ENCODE data around the gene CDCA4. TPM values are rescaled to one million over a fixed set of nuclear protein-coding genes. Genes with fewer than 3 reads are reported as not detected.

The CDCA4 gene
- polyA plus RNA-seq, 4 donors = 18.3 to 22.4 (median 21.1) TPM

GRCh38 chr14:104996032-104996431 lies 24.9 kb downstream of the CDCA4 start:
- DNase-seq (ENCODE audit: low read depth in 4 of 4, low spot score in 3 of 4) = no peak

GRCh38 chr14:104994978-104995377 lies 25.9 kb downstream of the CDCA4 start:
- no peak for DNase-seq (ENCODE audit: low read depth in 4 of 4, low spot score in 3 of 4)

DNA sequence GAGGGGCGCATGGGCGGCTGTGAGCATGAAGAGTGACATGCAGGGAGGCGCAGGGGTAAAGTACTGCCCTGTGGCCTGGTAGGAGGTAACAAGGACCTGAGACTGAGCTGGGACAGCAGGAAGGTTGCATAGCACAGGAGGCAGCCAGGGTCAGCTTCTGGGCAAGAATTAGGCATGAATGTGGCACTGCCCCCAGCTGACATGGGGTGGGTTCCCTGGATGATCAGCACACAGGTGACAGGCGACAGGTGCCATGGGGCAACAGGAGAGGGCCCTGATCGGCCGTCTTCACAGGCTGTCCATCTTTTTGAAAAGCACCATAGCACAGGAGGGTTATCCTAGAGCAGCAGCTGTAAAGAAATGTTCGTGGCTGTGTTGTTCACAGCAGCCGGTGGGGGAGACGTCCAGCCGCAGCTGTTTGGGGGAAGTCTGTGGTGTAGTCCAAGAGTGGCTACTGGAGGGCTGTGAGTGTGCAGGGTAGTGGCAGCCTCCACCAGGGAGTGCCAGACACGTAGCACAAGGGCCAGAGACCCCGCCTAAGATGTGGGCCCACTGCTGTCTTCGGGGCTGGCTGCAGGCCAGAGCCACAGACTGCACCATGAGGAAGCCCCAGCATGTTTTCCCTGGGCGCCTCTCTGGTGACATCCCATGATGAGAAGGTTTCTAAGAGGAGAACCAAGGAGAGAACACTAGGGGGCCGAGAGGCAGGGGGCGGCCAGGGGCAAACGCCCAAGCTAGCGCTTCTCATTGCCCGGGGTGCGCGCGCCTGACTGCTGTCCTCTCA lies 26.9 kb downstream of the CDCA4 start:
- DNase-seq (ENCODE audit: low read depth in 4 of 4, low spot score in 3 of 4) = no peak

DNA sequence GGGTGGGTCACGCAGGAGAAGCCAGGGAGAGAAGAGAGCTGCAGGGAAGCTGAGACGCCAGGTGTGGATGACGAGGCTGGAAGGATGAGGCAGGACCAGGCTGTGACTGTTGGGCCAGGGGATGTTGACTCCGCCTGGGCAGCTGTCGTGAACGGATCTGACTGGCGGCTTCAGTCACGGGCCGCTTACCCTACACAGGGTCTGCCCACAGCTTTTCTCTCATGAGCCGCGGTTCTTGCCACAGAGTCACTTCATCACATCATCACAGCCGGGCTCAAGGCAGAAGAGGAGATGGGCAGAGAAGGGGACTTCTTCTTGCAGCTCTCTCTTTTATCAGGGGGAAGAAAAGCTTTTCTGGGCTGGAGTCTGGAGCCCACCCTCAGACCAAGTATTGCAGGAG lies 27.6 kb downstream of the CDCA4 start:
- no peak for DNase-seq (ENCODE audit: low read depth in 4 of 4, low spot score in 3 of 4)

DNA sequence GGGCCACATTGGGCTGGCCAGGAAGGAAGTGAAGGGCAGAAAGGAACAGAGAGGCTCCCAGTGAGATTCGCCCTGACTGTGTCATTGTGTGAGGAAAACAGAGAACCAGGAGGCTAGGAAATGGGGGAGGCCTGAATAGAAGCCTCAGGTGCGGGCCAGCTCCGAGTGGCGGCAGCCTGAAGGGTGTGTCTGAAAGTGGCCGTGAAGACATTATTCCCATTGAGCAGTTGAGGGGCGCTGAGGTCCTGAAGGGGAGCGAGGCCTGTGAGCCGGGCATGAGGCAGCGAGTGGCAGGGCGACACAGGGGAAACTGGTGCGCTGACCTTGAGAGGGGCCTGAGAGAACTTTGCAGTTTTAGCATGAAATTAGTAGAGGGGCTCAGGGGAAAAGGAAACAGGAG lies 28.4 kb downstream of the CDCA4 start:
- no peak for DNase-seq (ENCODE audit: low read depth in 4 of 4, low spot score in 3 of 4)

DNA sequence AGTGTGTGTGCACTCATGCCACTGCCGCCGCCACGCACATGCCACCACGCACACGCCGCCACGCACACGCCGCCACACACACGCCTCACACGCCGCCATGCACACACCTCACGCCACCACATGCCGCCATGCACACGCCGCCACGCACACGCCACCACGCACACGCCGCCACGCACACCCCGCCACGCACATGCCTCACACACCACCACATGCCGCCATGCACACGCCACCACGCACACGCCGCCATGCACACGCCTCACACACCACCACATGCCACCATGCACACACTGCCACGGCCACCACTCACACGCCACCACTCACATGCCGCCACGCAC lies 29.0 kb downstream of the CDCA4 start:
- no peak for DNase-seq (ENCODE audit: low read depth in 4 of 4, low spot score in 3 of 4)

DNA sequence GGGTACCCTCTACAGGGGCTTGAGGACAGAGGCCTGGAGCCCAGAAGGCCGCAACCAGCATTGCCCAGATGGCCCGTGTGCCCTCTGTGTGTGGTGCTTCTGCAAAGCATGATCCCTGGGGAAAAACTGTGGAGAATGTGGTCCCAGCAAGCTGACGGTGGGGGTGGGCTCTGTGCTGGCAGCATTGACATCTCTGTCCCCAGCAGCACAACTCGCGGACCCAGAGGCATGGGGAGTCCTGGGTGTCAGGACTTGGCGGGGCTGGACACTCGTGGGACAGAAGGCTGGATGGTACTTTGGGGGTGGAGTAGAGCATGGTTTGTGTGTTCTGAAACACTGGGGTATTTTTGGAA lies 31.0 kb downstream of the CDCA4 start:
- DNase-seq (ENCODE audit: low read depth in 4 of 4, low spot score in 3 of 4) = no peak

DNA sequence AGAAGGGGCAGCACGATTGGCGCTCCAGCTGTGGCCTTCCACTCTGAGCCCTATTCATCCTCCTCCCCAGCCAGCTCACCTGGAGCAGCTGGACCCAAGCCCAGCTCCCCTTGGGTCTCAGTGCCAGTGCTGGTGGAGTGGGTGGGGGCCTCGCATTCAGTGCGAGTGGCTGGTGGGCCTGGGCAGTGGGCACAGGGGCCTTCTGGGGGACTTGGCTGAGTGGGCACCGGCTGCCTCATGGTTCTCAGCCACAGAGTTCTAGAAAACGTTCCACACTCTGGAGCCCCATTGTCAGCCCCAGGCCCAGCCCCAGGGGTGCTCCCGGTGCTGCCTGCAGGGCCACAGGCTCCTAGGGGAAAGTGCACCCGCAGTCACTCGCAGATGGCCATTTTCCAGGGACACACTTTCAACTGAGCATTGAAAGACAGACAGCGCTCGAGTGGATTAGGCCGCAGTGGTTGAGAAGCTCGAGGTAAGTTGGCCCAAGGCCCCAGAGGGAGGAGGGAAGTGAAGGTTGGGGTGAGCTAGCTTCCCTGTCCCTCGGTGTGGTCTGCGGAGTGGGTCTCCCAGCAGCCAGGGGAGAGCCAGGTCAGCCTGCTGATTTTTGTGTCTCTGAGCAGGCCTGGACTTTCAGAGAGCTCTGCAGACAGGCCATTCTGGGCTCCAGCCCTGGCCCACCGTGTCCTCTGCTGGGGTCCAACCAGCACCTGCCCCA lies 31.5 kb downstream of the CDCA4 start:
- no peak for DNase-seq (ENCODE audit: low read depth in 4 of 4, low spot score in 3 of 4)

- DNase-seq (ENCODE audit: low read depth in 4 of 4, low spot score in 3 of 4) = no peak
Observed at GRCh38 chr14:104986487-104987164, 34.3 kb downstream of the CDCA4 start.

DNA sequence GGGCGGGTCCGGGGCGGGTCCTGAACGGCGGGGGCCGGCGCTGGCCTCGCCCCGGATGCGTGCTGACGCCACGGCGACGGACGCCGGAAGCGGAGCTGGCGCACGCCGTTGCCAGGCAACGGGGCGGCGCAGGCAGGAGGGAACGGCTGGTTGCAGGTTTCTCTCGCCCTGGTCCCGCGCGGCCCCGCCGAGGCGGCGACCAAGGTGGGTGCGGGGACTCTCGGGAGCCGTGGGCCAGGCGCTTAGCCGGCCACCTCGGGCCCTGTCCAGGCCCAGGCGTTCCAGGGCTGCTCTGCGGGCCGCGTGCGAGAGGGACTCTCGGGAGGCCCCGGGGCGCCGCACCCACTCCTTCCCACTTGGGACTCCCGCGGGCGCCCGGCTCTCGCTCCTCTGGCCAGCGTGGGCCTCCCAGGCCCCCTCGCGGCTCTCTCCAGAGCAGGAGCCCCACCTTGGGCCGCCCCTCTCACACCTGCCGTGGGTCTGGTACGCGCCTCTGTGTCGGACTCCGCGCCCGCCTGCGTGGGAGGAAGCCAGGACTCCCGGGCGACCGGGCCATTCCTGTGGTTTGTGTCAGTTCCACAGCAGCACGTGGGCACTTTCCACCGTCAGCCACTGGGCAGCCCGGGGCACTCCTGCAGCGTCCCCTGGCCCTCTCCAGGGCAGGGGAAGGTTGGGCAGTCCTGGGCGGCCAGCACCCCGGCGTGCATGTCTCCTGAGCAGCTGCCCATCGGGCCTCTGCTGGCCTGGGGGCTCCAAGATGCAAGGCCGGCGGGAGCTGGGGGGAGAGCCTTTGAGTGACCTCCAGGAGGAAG lies 35.0 kb downstream of the CDCA4 start, which contains the start of gene CLBA1:
TSS of gene CLBA1 (plus strand) at position 114 of the 812 bp plus-strand sequence. CDS start at position 758, 644 bp downstream.
- DNase-seq (ENCODE audit: low read depth in 4 of 4, low spot score in 3 of 4) = peak; percentile 82 to 89 (median 84)

DNA sequence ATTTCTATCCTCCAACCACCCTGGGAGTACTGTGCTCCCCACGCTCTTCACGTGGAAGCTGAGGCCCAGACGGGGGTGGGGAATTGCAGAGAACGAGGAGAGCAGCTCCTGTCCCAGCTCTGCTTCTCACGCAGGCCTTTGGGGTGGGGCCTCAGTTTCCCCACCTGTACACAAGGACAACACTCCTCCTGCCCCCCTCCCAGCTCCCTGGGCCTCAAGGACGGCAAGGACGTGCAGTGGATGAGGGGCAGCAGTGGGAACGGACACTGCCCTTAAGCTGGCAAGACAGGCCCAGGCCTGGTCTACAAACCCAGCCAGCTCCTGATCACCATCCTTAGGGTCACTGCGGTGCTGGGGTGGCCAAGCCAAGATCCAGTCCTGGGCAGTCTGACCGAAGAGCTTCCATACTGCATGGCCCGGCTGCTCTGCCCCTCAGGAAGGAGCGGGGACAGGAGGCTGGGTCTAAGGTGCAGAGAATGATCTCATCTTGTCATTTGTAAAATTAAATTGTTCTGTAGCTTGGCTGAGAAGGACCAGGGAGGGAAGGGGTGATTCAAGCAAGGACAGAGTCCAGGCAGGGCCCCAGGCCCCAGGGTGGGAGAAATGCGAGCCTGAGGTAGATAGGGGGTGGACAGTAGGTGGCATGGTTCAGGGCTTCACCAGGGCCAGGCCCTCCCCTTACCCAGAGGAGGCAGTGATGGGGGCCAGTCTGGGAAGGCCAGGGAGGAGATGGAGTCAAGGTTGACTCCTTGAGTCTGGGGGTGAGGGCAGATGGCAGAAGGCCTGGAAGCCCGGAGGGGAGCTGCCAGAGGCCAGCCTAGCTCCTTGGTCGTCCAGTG lies 36.6 kb downstream of the CDCA4 start:
- no peak for DNase-seq (ENCODE audit: low read depth in 4 of 4, low spot score in 3 of 4)

- no peak for DNase-seq (ENCODE audit: low read depth in 4 of 4, low spot score in 3 of 4)
Observed at GRCh38 chr14:104983231-104983721, 37.6 kb downstream of the CDCA4 start.

- DNase-seq (ENCODE audit: low read depth in 4 of 4, low spot score in 3 of 4) = no peak
Observed at GRCh38 chr14:104982548-104983230, 38.2 kb downstream of the CDCA4 start.

- DNase-seq (ENCODE audit: low read depth in 4 of 4, low spot score in 3 of 4) = no peak
Observed at GRCh38 chr14:104981699-104982541, 39.0 kb downstream of the CDCA4 start.

- DNase-seq (ENCODE audit: low read depth in 4 of 4, low spot score in 3 of 4) = no peak
Observed at GRCh38 chr14:104980611-104981531, 40.0 kb downstream of the CDCA4 start.

DNA sequence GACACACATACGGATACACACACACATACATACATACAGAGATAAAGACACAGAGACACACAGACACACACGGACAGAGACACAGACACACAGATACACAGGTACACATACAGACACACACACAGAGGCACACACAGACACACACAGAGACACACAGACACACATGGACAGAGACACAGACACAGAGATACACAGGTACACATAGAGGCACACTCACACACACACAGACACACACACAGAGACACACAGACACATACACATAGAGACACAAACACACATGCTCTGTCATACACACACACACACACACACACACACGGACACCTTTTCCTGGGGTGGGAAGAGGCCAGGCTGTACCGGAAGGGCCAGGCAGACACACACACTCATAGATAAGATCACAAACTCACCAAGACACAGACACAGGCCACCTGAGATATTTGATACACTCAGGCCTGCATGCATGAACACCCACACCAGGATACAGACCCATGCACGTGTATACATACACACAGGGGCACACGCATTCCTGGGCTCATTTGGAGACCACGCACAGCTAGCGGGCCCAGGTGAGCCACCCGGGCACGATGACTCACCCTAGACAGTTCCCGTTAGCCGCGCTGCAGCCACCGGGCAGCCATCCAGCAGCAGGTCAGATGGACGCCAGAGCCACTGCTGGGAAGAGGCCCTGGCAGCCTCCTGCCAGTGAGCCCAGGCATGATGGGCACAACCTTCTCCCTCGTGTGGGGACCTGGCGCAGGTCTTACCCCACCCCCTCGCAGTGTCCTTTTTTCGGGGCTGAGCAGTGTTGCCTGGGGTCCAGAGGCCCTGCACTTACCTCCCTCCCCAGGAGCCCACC lies 40.9 kb downstream of the CDCA4 start:
- no peak for DNase-seq (ENCODE audit: low read depth in 4 of 4, low spot score in 3 of 4)

Measured in right renal pelvis (tissue), 4 donors.